GM21360 (cell line): ENCODE data around the gene PKIG.
"Not testable (repeated sequence)": the region's sequence is repeated elsewhere in the genome, so short reads cannot be mapped to it uniquely, and the experiment has no call there.

Experiments
- ATAC-seq: cut with Tn5 transposase; IDR thresholded peaks from one replicate; pipeline ENCODE4 v1.9.1; 2021; ENCODE audit warnings: mild to moderate bottlenecking, moderate library complexity; ENCODE audit not compliant: unreplicated experiment

The PKIG gene

GRCh38 chr20:44582311-44583025 is at the start of gene PKIG:
Gene PKIG (plus strand): TSS chr20:44582579. CDS start chr20:44614557, 31,978 bp downstream.
- no peak for ATAC-seq

GRCh38 chr20:44532981-44533331 is 49.4 kb upstream of the PKIG start:
- no peak for ATAC-seq

- no peak for ATAC-seq
Measured at GRCh38 chr20:44533928-44534327, 48.5 kb upstream of the PKIG start.

- no peak for ATAC-seq
Measured at GRCh38 chr20:44536175-44536574, 46.2 kb upstream of the PKIG start.

GRCh38 chr20:44537993-44538392 is 44.4 kb upstream of the PKIG start:
- ATAC-seq = no peak

- no peak for ATAC-seq
Measured at GRCh38 chr20:44540834-44541233, 41.5 kb upstream of the PKIG start.

GRCh38 chr20:44541992-44542391 is 40.4 kb upstream of the PKIG start:
- no peak for ATAC-seq

- ATAC-seq = no peak
Measured at GRCh38 chr20:44542890-44543289, 39.5 kb upstream of the PKIG start.

- ATAC-seq = no peak
Measured at GRCh38 chr20:44543358-44543757, 39.0 kb upstream of the PKIG start.

GRCh38 chr20:44544263-44544662 is 38.1 kb upstream of the PKIG start:
- no peak for ATAC-seq

- no peak for ATAC-seq
Measured at GRCh38 chr20:44547419-44547818, 35.0 kb upstream of the PKIG start.

GRCh38 chr20:44549123-44549522 is 33.3 kb upstream of the PKIG start:
- no peak for ATAC-seq

GRCh38 chr20:44552050-44552449 is 30.3 kb upstream of the PKIG start:
- no peak for ATAC-seq

- no peak for ATAC-seq
Measured at GRCh38 chr20:44552568-44552949, 29.8 kb upstream of the PKIG start.

GRCh38 chr20:44552950-44553908 is 29.1 kb upstream of the PKIG start:
- ATAC-seq = no peak

- no peak for ATAC-seq
Measured at GRCh38 chr20:44559302-44559701, 23.1 kb upstream of the PKIG start.

GRCh38 chr20:44560229-44560628 is 22.1 kb upstream of the PKIG start:
- ATAC-seq = no peak

GRCh38 chr20:44560818-44561217 is 21.6 kb upstream of the PKIG start:
- not testable (repeated sequence) for ATAC-seq

- no peak for ATAC-seq
Measured at GRCh38 chr20:44561876-44562275, 20.5 kb upstream of the PKIG start.

GRCh38 chr20:44566018-44566417 is 16.4 kb upstream of the PKIG start:
- no peak for ATAC-seq

GRCh38 chr20:44566811-44567210 is 15.6 kb upstream of the PKIG start:
- ATAC-seq = no peak

- no peak for ATAC-seq
Measured at GRCh38 chr20:44570367-44570766, 12.0 kb upstream of the PKIG start.
